Activated naive CD4-positive, alpha-beta T cell treated with anti-CD3 and anti-CD28 coated beads, Interleukin-2, amount 50 U/mL, for 24 hours (primary cell): ENCODE data around the gene LBR.
A peak's percentile ranks its signal among the peaks of the same experiment; 100 is the strongest.
"Not testable (repeated sequence)": the region's sequence is repeated elsewhere in the genome, so short reads cannot be mapped to it uniquely, and the experiment has no call there.

Source experiments
- H3K27ac Mint-ChIP-seq: one replicate; pipeline ENCODE4 v1.8.0; 2021; ENCODE audit warnings: mild to moderate bottlenecking, mixed read lengths
- H3K27me3 Mint-ChIP-seq: one replicate; pipeline ENCODE4 v1.8.0; 2021; ENCODE audit warnings: mixed read lengths
- H3K36me3 Mint-ChIP-seq: one replicate; pipeline ENCODE4 v1.8.0; 2021; ENCODE audit warnings: mixed read lengths
- H3K4me1 Mint-ChIP-seq: one replicate; pipeline ENCODE4 v1.8.0; 2021; ENCODE audit warnings: mixed read lengths
- H3K4me3 Mint-ChIP-seq: one replicate; pipeline ENCODE4 v1.8.0; 2021; ENCODE audit warnings: mild to moderate bottlenecking, mixed read lengths
- H3K9me3 Mint-ChIP-seq: one replicate; pipeline ENCODE4 v1.8.0; 2021; ENCODE audit warnings: mixed read lengths

The LBR gene

GRCh38 chr1:225427235-225428067 is at the start of gene LBR:
Gene LBR (minus strand): TSS chr1:225428038. CDS start chr1:225424075, 3,963 bp downstream.
- Mint-ChIP-seq H3K27ac (peak within 1 kb of the TSS; percentile 94), H3K36me3 (no peaks in the 10 kb centered on the region), H3K4me3 (peak within 1 kb of the TSS; percentile 91), H3K9me3 (no peaks in the 10 kb centered on the region), H3K4me1 (peaks cover 59% of the 10 kb centered on the region), H3K27me3 (no peaks in the 10 kb centered on the region)

GRCh38 chr1:225477296-225477911 is 49.6 kb upstream of the LBR start:
- no peaks in the 10 kb centered on the region for H3K27me3 Mint-ChIP-seq
- H3K36me3 Mint-ChIP-seq, result no peaks in the 10 kb centered on the region
- H3K4me3 Mint-ChIP-seq, result no peak overlapping the region
- H3K4me1 Mint-ChIP-seq, result peaks cover 38% of the 10 kb centered on the region
- no peaks in the 10 kb centered on the region for H3K9me3 Mint-ChIP-seq
- H3K27ac Mint-ChIP-seq, result no peak overlapping the region

GRCh38 chr1:225476538-225476988 is 48.7 kb upstream of the LBR start:
- Mint-ChIP-seq H3K27ac (peak overlapping the region; percentile 3), H3K36me3 (no peaks in the 10 kb centered on the region), H3K9me3 (no peaks in the 10 kb centered on the region), H3K27me3 (no peaks in the 10 kb centered on the region), H3K4me1 (peaks cover 38% of the 10 kb centered on the region), H3K4me3 (no peak overlapping the region)

GRCh38 chr1:225476100-225476511 is 48.3 kb upstream of the LBR start:
- Mint-ChIP-seq H3K27ac (no peak overlapping the region), H3K36me3 (no peaks in the 10 kb centered on the region), H3K4me1 (peaks cover 38% of the 10 kb centered on the region), H3K27me3 (no peaks in the 10 kb centered on the region), H3K4me3 (no peak overlapping the region), H3K9me3 (no peaks in the 10 kb centered on the region)

GRCh38 chr1:225474986-225475820 is 47.4 kb upstream of the LBR start:
- H3K27ac Mint-ChIP-seq, result no peak overlapping the region
- no peaks in the 10 kb centered on the region for H3K27me3 Mint-ChIP-seq
- H3K36me3 Mint-ChIP-seq, result no peaks in the 10 kb centered on the region
- peaks cover 38% of the 10 kb centered on the region for H3K4me1 Mint-ChIP-seq
- no peak overlapping the region for H3K4me3 Mint-ChIP-seq
- H3K9me3 Mint-ChIP-seq, result no peaks in the 10 kb centered on the region

GRCh38 chr1:225474439-225474985 is 46.7 kb upstream of the LBR start:
- Mint-ChIP-seq H3K4me1 (peaks cover 38% of the 10 kb centered on the region), H3K36me3 (no peaks in the 10 kb centered on the region), H3K27ac (no peak overlapping the region), H3K27me3 (no peaks in the 10 kb centered on the region), H3K9me3 (no peaks in the 10 kb centered on the region), H3K4me3 (no peak overlapping the region)

GRCh38 chr1:225473676-225474438 is 46.0 kb upstream of the LBR start:
- Mint-ChIP-seq H3K4me1 (peaks cover 39% of the 10 kb centered on the region), H3K27ac (peak overlapping the region; percentile 51), H3K4me3 (peak overlapping the region; percentile 31)
- H3K27me3 Mint-ChIP-seq, H3K9me3 Mint-ChIP-seq, H3K36me3 Mint-ChIP-seq: not testable (repeated sequence)

GRCh38 chr1:225473266-225473665 is 45.4 kb upstream of the LBR start:
- Mint-ChIP-seq H3K4me3 (peak overlapping the region; percentile 31), H3K4me1 (peaks cover 44% of the 10 kb centered on the region)
- not testable (repeated sequence) for H3K9me3 Mint-ChIP-seq

GRCh38 chr1:225471453-225472301 is 43.8 kb upstream of the LBR start:
- no peaks in the 10 kb centered on the region for H3K27me3 Mint-ChIP-seq
- no peak overlapping the region for H3K4me3 Mint-ChIP-seq
- H3K27ac Mint-ChIP-seq, result no peak overlapping the region
- H3K4me1 Mint-ChIP-seq, result peaks cover 39% of the 10 kb centered on the region
- no peaks in the 10 kb centered on the region for H3K36me3 Mint-ChIP-seq
- no peaks in the 10 kb centered on the region for H3K9me3 Mint-ChIP-seq

More at GRCh38 chr1:225473266-225473665, 45.4 kb upstream of the LBR start:
- not testable (repeated sequence) for H3K36me3 Mint-ChIP-seq, H3K27me3 Mint-ChIP-seq
- peak overlapping the region; percentile 51 for H3K27ac Mint-ChIP-seq

- Mint-ChIP-seq H3K27ac (no peak overlapping the region), H3K4me1 (peaks cover 39% of the 10 kb centered on the region)
Measured at GRCh38 chr1:225471109-225471452, 43.2 kb upstream of the LBR start.

GRCh38 chr1:225470211-225471108 is 42.6 kb upstream of the LBR start:
- H3K9me3 Mint-ChIP-seq, result no peaks in the 10 kb centered on the region
- H3K4me3 Mint-ChIP-seq, result no peak overlapping the region
- H3K4me1 Mint-ChIP-seq, result peaks cover 43% of the 10 kb centered on the region
- H3K27ac Mint-ChIP-seq, result no peak overlapping the region
- no peaks in the 10 kb centered on the region for H3K36me3 Mint-ChIP-seq
- H3K27me3 Mint-ChIP-seq, result no peaks in the 10 kb centered on the region

More at GRCh38 chr1:225471109-225471452, 43.2 kb upstream of the LBR start:
- H3K36me3 Mint-ChIP-seq, result no peaks in the 10 kb centered on the region
- H3K9me3 Mint-ChIP-seq, result no peaks in the 10 kb centered on the region
- H3K27me3 Mint-ChIP-seq, result no peaks in the 10 kb centered on the region
- H3K4me3 Mint-ChIP-seq, result no peak overlapping the region

- Mint-ChIP-seq H3K27ac (peak overlapping the region; percentile 27), H3K36me3 (no peaks in the 10 kb centered on the region), H3K4me3 (peak overlapping the region; percentile 92), H3K9me3 (no peaks in the 10 kb centered on the region), H3K27me3 (no peaks in the 10 kb centered on the region), H3K4me1 (peaks cover 40% of the 10 kb centered on the region)
Measured at GRCh38 chr1:225469051-225469450, 41.2 kb upstream of the LBR start.

- Mint-ChIP-seq H3K27ac (peak overlapping the region; percentile 99), H3K4me3 (peak overlapping the region; percentile 92), H3K4me1 (peaks cover 41% of the 10 kb centered on the region), H3K27me3 (no peaks in the 10 kb centered on the region), H3K9me3 (no peaks in the 10 kb centered on the region), H3K36me3 (no peaks in the 10 kb centered on the region)
Measured at GRCh38 chr1:225468270-225469020, 40.6 kb upstream of the LBR start.
